GM19452 (cell line): ENCODE measurements around the gene TRAPPC14.

Experiments used
- ATAC-seq: cut with Tn5 transposase; IDR thresholded peaks from one replicate; pipeline ENCODE4 v1.9.1; 2021; ENCODE audit not compliant: unreplicated experiment

The TRAPPC14 gene

GRCh38 chr7:100173806-100174495 lies 15.4 kb upstream of the TRAPPC14 start:
- no peak for ATAC-seq

GRCh38 chr7:100171840-100172239 lies 13.3 kb upstream of the TRAPPC14 start:
- no peak for ATAC-seq

- ATAC-seq = no peak
Measured at GRCh38 chr7:100171087-100171681, 12.7 kb upstream of the TRAPPC14 start.

- no peak for ATAC-seq
Measured at GRCh38 chr7:100170101-100170897, 11.8 kb upstream of the TRAPPC14 start.

GRCh38 chr7:100169147-100169850 lies 10.8 kb upstream of the TRAPPC14 start:
- no peak for ATAC-seq

GRCh38 chr7:100167912-100168323 lies 9.4 kb upstream of the TRAPPC14 start:
- no peak for ATAC-seq

GRCh38 chr7:100166970-100167911 lies 8.7 kb upstream of the TRAPPC14 start:
- no peak for ATAC-seq

GRCh38 chr7:100166317-100166940 lies 7.9 kb upstream of the TRAPPC14 start:
- ATAC-seq = no peak

GRCh38 chr7:100163871-100164270 lies 5.3 kb upstream of the TRAPPC14 start:
- no peak for ATAC-seq

- no peak for ATAC-seq
Measured at GRCh38 chr7:100163006-100163531, 4.5 kb upstream of the TRAPPC14 start.

GRCh38 chr7:100160067-100160466 lies 1.5 kb upstream of the TRAPPC14 start:
- no peak for ATAC-seq

GRCh38 chr7:100159099-100159623 lies 638 bp upstream of the TRAPPC14 start:
- ATAC-seq = no peak

- ATAC-seq = no peak
Measured at GRCh38 chr7:100157334-100158228, 942 bp downstream of the TRAPPC14 start.

- no peak for ATAC-seq
Measured at GRCh38 chr7:100157069-100157333, 1.5 kb downstream of the TRAPPC14 start.

GRCh38 chr7:100156331-100157068 lies 2.0 kb downstream of the TRAPPC14 start:
- no peak for ATAC-seq

GRCh38 chr7:100155553-100156317 lies 2.8 kb downstream of the TRAPPC14 start:
- no peak for ATAC-seq
